ENCODE data around the gene GAGE13. TPM values are rescaled to one million over a fixed set of nuclear protein-coding genes. Genes with fewer than 3 reads are reported as not detected.

Gene GAGE13
- total and polyA plus RNA-seq, 2 of the 4 experiments (the other 2 are of a cell fraction): not detected

DNA sequence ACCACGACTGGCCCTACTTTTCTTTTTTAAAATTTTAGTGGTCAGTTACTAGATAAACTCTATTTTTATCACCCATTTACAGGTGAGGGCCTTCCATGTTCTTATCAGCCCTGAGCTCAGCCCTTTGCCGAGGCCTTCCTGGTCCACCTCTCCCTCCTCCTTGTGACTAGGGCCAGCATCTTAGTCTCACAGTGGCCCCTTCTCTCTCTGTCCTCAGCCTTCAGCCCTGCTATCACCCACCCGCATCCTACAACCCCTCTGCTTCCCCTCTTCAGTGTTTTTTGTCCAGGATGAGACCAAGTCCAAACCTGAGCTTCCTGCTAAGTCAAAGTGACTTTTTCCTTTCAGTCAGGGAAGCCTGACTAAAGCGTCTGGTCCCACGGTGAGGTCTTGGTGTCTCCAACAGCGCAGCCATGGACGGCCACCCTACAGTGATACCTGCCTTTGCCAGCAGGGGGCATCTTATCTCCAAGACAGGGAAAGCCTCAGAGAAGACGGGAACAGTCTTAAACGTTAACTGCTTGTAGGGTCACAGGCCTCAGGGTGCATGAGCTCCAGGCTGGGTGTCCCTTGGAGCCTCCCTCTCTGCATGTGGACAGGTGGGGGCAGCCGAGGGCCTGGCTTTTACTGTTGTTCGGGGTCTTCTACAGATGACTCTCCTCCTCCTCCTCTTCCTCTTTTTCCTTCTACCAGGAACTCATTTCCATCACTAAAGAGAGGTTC, 39.6 kb upstream of the GAGE13 start:
- no peaks in the 10 kb centered on the region for H4K20me1 ChIP-seq (ENCODE audit: insufficient read depth, low read length)
- WGBS, 2 experiments (ENCODE audit: extremely low coverage in 2 of 2, insufficient read length in 1 of 2): 46% methylated on average over 5 of the region's 11 CpGs; no CpG with 5 or more reads in 1 of the 2 experiments
- no peaks in the 10 kb centered on the region for H3K36me3 ChIP-seq (ENCODE audit: control insufficient read depth, insufficient read depth, low read length)
- H2BK15ac ChIP-seq (ENCODE audit: low read depth, low read length): no peak overlapping the region
- H4K5ac ChIP-seq (ENCODE audit: low read depth, low read length): no peak overlapping the region
- peak; percentile 90 for ATAC-seq (ENCODE audit: low read depth)
- H2AK9ac ChIP-seq (replicated peaks; ENCODE audit: low read depth, low read length, poor library complexity): no peak overlapping the region
- intact Hi-C loops (cut with micrococcal nuclease): loop anchor here (1.0 kb wide), 1 partner anchor 463 kb away; no protein-coding TSS in a partner anchor
- no peak overlapping the region for H3K14ac ChIP-seq (replicated peaks; ENCODE audit: low read depth, low read length)
- DNase-seq: peak; percentile 45
- H3K9ac ChIP-seq (ENCODE audit: low read depth, low read length): no peak overlapping the region
- H3K27ac ChIP-seq (ENCODE audit: insufficient read depth, low read length): no peak overlapping the region
- no peak overlapping the region for H4K8ac ChIP-seq (ENCODE audit: low read depth in 2 of 2, low read length in 2 of 2)
- no peaks in the 10 kb centered on the region for H3K79me1 ChIP-seq (ENCODE audit: low read depth in 1 of 2, low read length in 2 of 2)
- H3K9me3 ChIP-seq (ENCODE audit: control insufficient read depth, insufficient read depth, low read length): no peaks in the 10 kb centered on the region
- ChIA-PET POLR2A (ENCODE audit: unreplicated experiment) (no interaction called here), CTCF (no interaction called here)
- H2BK20ac ChIP-seq (ENCODE audit: low read depth, low read length): no peak overlapping the region
- no peak overlapping the region for H3K23ac ChIP-seq (ENCODE audit: low read depth, low read length)
- H2AFZ ChIP-seq (replicated peaks; ENCODE audit: low read length, poor library complexity): peak overlapping the region; percentile 56
- in situ Hi-C loops (cut with MboI; ENCODE audit: low sequenced_read_pairs): no loop called here
- H2BK120ac ChIP-seq (ENCODE audit: low read depth, low read length): no peak overlapping the region
- no peak overlapping the region for H3K18ac ChIP-seq (ENCODE audit: low read depth, low read length)
- peak; percentile 35 for TF ChIP-seq RAD21 (IDR thresholded peaks at IDR 0.05; ENCODE audit: low read length)
- TF ChIP-seq SMC3 (IDR thresholded peaks at IDR 0.05; ENCODE audit: low read depth, low read length): peak; percentile 26; the same call in 1 of the 2 replicates
- TF ChIP-seq, protein P1, sequence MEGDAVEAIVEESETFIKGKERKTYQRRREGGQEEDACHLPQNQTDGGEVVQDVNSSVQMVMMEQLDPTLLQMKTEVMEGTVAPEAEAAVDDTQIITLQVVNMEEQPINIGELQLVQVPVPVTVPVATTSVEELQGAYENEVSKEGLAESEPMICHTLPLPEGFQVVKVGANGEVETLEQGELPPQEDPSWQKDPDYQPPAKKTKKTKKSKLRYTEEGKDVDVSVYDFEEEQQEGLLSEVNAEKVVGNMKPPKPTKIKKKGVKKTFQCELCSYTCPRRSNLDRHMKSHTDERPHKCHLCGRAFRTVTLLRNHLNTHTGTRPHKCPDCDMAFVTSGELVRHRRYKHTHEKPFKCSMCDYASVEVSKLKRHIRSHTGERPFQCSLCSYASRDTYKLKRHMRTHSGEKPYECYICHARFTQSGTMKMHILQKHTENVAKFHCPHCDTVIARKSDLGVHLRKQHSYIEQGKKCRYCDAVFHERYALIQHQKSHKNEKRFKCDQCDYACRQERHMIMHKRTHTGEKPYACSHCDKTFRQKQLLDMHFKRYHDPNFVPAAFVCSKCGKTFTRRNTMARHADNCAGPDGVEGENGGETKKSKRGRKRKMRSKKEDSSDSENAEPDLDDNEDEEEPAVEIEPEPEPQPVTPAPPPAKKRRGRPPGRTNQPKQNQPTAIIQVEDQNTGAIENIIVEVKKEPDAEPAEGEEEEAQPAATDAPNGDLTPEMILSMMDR (conservative IDR thresholded peaks at IDR 0.05; ENCODE audit: low read depth, low read length): peak; percentile 50
- TF ChIP-seq, protein P2, sequence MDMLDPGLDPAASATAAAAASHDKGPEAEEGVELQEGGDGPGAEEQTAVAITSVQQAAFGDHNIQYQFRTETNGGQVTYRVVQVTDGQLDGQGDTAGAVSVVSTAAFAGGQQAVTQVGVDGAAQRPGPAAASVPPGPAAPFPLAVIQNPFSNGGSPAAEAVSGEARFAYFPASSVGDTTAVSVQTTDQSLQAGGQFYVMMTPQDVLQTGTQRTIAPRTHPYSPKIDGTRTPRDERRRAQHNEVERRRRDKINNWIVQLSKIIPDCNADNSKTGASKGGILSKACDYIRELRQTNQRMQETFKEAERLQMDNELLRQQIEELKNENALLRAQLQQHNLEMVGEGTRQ (IDR thresholded peaks at IDR 0.05; ENCODE audit: low read depth, low read length): no peak
- H3K4me1 ChIP-seq (ENCODE audit: control insufficient read depth, insufficient read depth, low read length): no peaks in the 10 kb centered on the region
- no peak overlapping the region for H4K91ac ChIP-seq (ENCODE audit: insufficient read depth, low read depth, low read length)
- no peak overlapping the region for H3K4me3 ChIP-seq (ENCODE audit: insufficient read depth, low read depth, low read length)
- no peak overlapping the region for H3K4ac ChIP-seq (ENCODE audit: low read depth, low read length)
- peaks cover 3% of the 10 kb centered on the region; the same call in 1 of the 2 replicates for H3K27me3 ChIP-seq (ENCODE audit: control insufficient read depth, insufficient read depth, low read length)
- no peak overlapping the region for H3K4me2 ChIP-seq (ENCODE audit: low read depth, low read length)
- no peak overlapping the region for H2AK5ac ChIP-seq (ENCODE audit: low read depth, low read length)
- no TSS peak for BruUV-seq (replicated peaks)
- H2BK5ac ChIP-seq (ENCODE audit: low read depth, low read length, poor library complexity, severe bottlenecking): no peak overlapping the region
- H3K56ac ChIP-seq (ENCODE audit: extremely low read depth, insufficient read depth, low read length): no peak overlapping the region
- dilution Hi-C loops (cut with HindIII; ENCODE audit: low sequenced_read_pairs, unreplicated experiment): no loop called here
- H3K9me1 ChIP-seq (ENCODE audit: insufficient read depth, low read length): no peaks in the 10 kb centered on the region
